Measurements from ENCODE around the gene SLC7A4. TPM values are rescaled to one million over a fixed set of nuclear protein-coding genes. Genes with fewer than 3 reads are reported as not detected.

Gene SLC7A4
- total and polyA plus RNA-seq, 10 of the 15 experiments (the other 5 are each of a cell fraction or from before 2014, with no cell fraction given) = 0.06 to 0.25 (median 0.14) TPM; not detected in 6

DNA sequence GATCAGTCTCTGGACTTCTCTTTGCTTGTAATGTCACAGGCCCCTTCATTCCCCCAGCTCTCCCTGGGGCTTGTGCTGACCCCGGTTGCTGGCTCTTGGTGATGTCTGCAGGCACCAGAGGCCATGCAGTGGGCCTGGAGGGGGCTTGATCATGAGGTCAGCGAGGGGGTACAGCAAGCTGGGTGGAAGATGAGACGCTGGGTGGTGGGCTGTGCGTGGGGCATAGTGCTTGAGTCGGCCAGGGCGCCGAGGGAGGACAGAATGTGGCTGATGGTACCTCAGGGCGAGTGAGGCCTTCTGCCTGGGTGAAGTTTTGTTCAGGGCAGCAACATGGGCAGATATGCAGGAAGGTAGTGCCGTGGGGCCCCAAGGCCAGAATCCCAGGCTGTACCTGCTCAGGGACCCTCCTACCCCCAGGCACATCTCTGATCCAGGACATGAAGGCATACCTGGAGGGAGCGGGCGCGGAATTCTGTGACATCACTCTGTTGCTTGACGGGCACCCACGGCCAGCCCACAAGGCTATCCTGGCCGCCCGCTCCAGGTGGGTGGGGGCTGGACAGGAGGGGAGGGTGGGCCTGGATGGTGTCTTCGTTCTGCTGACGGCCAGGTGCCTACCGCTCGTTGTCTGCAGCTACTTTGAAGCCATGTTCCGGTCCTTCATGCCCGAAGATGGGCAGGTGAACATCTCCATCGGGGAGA is 36.9 kb downstream of the SLC7A4 start:
- SMC1A ChIA-PET (ENCODE audit: uncharacterized antibody, unreplicated experiment) = no interaction called here
- RAD21 ChIA-PET (ENCODE audit: unreplicated experiment) = no interaction called here
- no TSS peak for BruUV-seq (replicated peaks)
- POLR2A ChIA-PET = no interaction called here
- intact Hi-C loops (cut with micrococcal nuclease; ENCODE audit: unreplicated experiment) = no loop called here
- no peak for TF ChIP-seq RBBP5 (conservative IDR thresholded peaks at IDR 0.05)
- TF ChIP-seq JUND (IDR thresholded peaks at IDR 0.05; ENCODE audit: low read depth, low read length) = no peak
- no peak for TF ChIP-seq TCF12 (IDR thresholded peaks at IDR 0.05; ENCODE audit: low read depth, low read length)
- TF ChIP-seq NFXL1 (IDR thresholded peaks at IDR 0.05; ENCODE audit: borderline replicate concordance) = no peak
- no peak for TF ChIP-seq EGR1 (IDR thresholded peaks at IDR 0.05; ENCODE audit: borderline replicate concordance in 1 of 2, low read depth in 2 of 2, low read length in 2 of 2)
- TF ChIP-seq CREM (IDR thresholded peaks at IDR 0.05; ENCODE audit: low read depth) = no peak
- no peak for TF ChIP-seq BCL11A (IDR thresholded peaks at IDR 0.05; ENCODE audit: low read depth, low read length)
- no peak for TF ChIP-seq SREBF1 (IDR thresholded peaks at IDR 0.05; ENCODE audit: low read length)
- TF ChIP-seq, protein P1, sequence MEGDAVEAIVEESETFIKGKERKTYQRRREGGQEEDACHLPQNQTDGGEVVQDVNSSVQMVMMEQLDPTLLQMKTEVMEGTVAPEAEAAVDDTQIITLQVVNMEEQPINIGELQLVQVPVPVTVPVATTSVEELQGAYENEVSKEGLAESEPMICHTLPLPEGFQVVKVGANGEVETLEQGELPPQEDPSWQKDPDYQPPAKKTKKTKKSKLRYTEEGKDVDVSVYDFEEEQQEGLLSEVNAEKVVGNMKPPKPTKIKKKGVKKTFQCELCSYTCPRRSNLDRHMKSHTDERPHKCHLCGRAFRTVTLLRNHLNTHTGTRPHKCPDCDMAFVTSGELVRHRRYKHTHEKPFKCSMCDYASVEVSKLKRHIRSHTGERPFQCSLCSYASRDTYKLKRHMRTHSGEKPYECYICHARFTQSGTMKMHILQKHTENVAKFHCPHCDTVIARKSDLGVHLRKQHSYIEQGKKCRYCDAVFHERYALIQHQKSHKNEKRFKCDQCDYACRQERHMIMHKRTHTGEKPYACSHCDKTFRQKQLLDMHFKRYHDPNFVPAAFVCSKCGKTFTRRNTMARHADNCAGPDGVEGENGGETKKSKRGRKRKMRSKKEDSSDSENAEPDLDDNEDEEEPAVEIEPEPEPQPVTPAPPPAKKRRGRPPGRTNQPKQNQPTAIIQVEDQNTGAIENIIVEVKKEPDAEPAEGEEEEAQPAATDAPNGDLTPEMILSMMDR (IDR thresholded peaks at IDR 0.05 in 2 of 3, conservative IDR thresholded peaks at IDR 0.05 in 1 of 3; ENCODE audit: control insufficient read depth in 2 of 3, extremely low read depth in 1 of 3, insufficient read depth in 1 of 3, low read depth in 3 of 3, low read length in 3 of 3) = no peak
- TF ChIP-seq, protein P2, sequence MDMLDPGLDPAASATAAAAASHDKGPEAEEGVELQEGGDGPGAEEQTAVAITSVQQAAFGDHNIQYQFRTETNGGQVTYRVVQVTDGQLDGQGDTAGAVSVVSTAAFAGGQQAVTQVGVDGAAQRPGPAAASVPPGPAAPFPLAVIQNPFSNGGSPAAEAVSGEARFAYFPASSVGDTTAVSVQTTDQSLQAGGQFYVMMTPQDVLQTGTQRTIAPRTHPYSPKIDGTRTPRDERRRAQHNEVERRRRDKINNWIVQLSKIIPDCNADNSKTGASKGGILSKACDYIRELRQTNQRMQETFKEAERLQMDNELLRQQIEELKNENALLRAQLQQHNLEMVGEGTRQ (IDR thresholded peaks at IDR 0.05; ENCODE audit: borderline replicate concordance, low read depth, low read length) = no peak
- TF ChIP-seq, protein P3, sequence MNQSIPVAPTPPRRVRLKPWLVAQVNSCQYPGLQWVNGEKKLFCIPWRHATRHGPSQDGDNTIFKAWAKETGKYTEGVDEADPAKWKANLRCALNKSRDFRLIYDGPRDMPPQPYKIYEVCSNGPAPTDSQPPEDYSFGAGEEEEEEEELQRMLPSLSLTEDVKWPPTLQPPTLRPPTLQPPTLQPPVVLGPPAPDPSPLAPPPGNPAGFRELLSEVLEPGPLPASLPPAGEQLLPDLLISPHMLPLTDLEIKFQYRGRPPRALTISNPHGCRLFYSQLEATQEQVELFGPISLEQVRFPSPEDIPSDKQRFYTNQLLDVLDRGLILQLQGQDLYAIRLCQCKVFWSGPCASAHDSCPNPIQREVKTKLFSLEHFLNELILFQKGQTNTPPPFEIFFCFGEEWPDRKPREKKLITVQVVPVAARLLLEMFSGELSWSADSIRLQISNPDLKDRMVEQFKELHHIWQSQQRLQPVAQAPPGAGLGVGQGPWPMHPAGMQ (IDR thresholded peaks at IDR 0.05; ENCODE audit: borderline replicate concordance) = no peak
- in situ Hi-C loops (cut with MboI) = no loop called here
- 90% methylated on average over 22 of the region's 23 CpGs for WGBS (ENCODE audit: insufficient coverage, insufficient replicate concordance, low lambda C conversion rate, missing lambda C conversion rate)
- no peaks in the 10 kb centered on the region for H4K20me1 ChIP-seq (ENCODE audit: control insufficient read depth, insufficient read depth)
- no peak overlapping the region for H2AFZ ChIP-seq (ENCODE audit: control insufficient read depth, low read depth, low read length)
- H3K4me2 ChIP-seq (ENCODE audit: control insufficient read depth, insufficient read depth) = no peak overlapping the region
- H3K9ac ChIP-seq (ENCODE audit: control insufficient read depth, insufficient read depth, low read length) = no peak overlapping the region
- peaks cover 2 to 5% of the 10 kb centered on the region in 2 experiments; a peak in 2 of 4 replicates for H3K36me3 ChIP-seq (ENCODE audit: control insufficient read depth in 2 of 2, insufficient read depth in 2 of 2, low read length in 1 of 2)
- no peaks in the 10 kb centered on the region for H3K9me3 ChIP-seq (replicated peaks; ENCODE audit: control insufficient read depth, insufficient read depth, low read length)
- no peak overlapping the region for H3K4me3 ChIP-seq
- H3K4me1 ChIP-seq (ENCODE audit: control insufficient read depth, insufficient read depth, low read length) = peaks cover 2% of the 10 kb centered on the region
- no peak for DNase-seq (ENCODE audit: low read depth, low spot score)
- H3K79me2 ChIP-seq (ENCODE audit: control insufficient read depth, insufficient read depth, low read length) = peaks cover 5% of the 10 kb centered on the region
- H3K27ac ChIP-seq (ENCODE audit: control insufficient read depth, insufficient read depth) = no peak overlapping the region
- no peak for FAIRE-seq
- H3K27me3 ChIP-seq (replicated peaks in 1 of 2; ENCODE audit: control insufficient read depth in 2 of 2, insufficient read depth in 2 of 2, low read length in 1 of 2) = no peaks in the 10 kb centered on the region
- ATAC-seq = no peak
- CTCF ChIA-PET = no interaction called here

All from GM12878 (cell line).